Smooth muscle cell (in vitro differentiated cells): ENCODE results near the gene BAIAP2L2. TPM values are rescaled to one million over a fixed set of nuclear protein-coding genes. Genes with fewer than 3 reads are reported as not detected.

ENCODE experiments used
- DNase-seq: peaks from one replicate; lab custom pipeline; 2025; ENCODE audit not compliant: unreplicated experiment; lab: John Stamatoyannopoulos, UW
- H2AFZ ChIP-seq: fragments of 200-600 bp; sonication (generic); 2 replicates; pipeline ENCODE4 v1.6.0; 2016; ENCODE audit warnings: antibody characterized with exemption, low read depth, mild to moderate bottlenecking
- H3F3A ChIP-seq: fragments of 200-600 bp; sonication (generic); 2 replicates; pipeline ENCODE4 v1.6.0; 2017; ENCODE audit warnings: antibody characterized with exemption, low read depth
- H3K27ac ChIP-seq: fragments of 200-600 bp; sonication (generic); 2 replicates; pipeline ENCODE4 v1.5.1; 2016; ENCODE audit warnings: low read depth, mild to moderate bottlenecking
- H3K27me3 ChIP-seq: fragments of 200-600 bp; sonication (generic); 2 replicates; pipeline ENCODE4 v1.6.1; 2016; ENCODE audit warnings: low read depth, mild to moderate bottlenecking
- H3K36me3 ChIP-seq: fragments of 200-600 bp; sonication (generic); 2 replicates; pipeline ENCODE4 v1.5.1; 2016; ENCODE audit warnings: low read depth
- H3K4me1 ChIP-seq: fragments of 200-600 bp; sonication (generic); 2 replicates; pipeline ENCODE4 v1.5.1; 2016; ENCODE audit warnings: low read depth
- H3K4me2 ChIP-seq: fragments of 200-600 bp; sonication (generic); 2 replicates; pipeline ENCODE4 v1.6.0; 2016; ENCODE audit warnings: mild to moderate bottlenecking
- H3K4me3 ChIP-seq: fragments of 200-600 bp; sonication (generic); 2 replicates; pipeline ENCODE4 v1.5.1; 2016; ENCODE audit warnings: mild to moderate bottlenecking
- H3K79me2 ChIP-seq: fragments of 200-600 bp; sonication (generic); 2 replicates; pipeline ENCODE4 v1.6.0; 2016; ENCODE audit warnings: low read depth, mild to moderate bottlenecking
- H3K9ac ChIP-seq: fragments of 200-600 bp; sonication (generic); 2 replicates; pipeline ENCODE4 v1.6.0; 2016; ENCODE audit warnings: low read depth
- H3K9me3 ChIP-seq: fragments of 200-600 bp; sonication (generic); replicated peaks from 2 replicates; pipeline ENCODE4 v1.5.1; 2016; ENCODE audit warnings: low read depth
- H4K20me1 ChIP-seq: fragments of 200-600 bp; sonication (generic); 2 replicates; pipeline ENCODE4 v1.6.0; 2016; ENCODE audit warnings: low read depth
- WGBS: methylation state at CpG from one replicate; pipeline ENCODE4 v1.1.7; 2016; ENCODE audit warnings: low lambda C conversion rate; 5-methylcytosine and 5-hydroxymethylcytosine counted together
- polyA plus RNA-seq: library from polyadenylated mRNA; unstranded; fragments of >200 nt; fragmentation: Nextera tagmentation; extraction: Ambion mirVana; gene quantifications from 2 replicates; pipeline ENCODE4 v1.2.1, GENCODE V29; 2016
- total RNA-seq: library from RNA; depleted of rRNA; stranded (reverse); fragments of >200 nt; gene quantifications from 2 replicates; pipeline ENCODE4 v1.2.3, GENCODE V29; 2014
- TF ChIP-seq, protein P1 (sequence below): fragments of 200-600 bp; sonication (generic); IDR thresholded peaks from 2 replicates; pipeline ENCODE4 v1.5.1; 2017; ENCODE audit warnings: borderline replicate concordance, mild to moderate bottlenecking, antibody characterized with exemption; ENCODE audit not compliant: insufficient read depth, poor library complexity, severe bottlenecking

BAIAP2L2 gene
- total and polyA plus RNA-seq, 2 experiments from 2014 or later, result 0.13 to 1.3 TPM

- 92% methylated on average over 9 of the region's 9 CpGs for WGBS
- H3K4me1 ChIP-seq, result no peaks in the 10 kb centered on the region
- no peak overlapping the region for H3K27ac ChIP-seq
- H2AFZ ChIP-seq, result no peak overlapping the region
- H3K4me2 ChIP-seq, result no peak overlapping the region
- TF ChIP-seq, protein P1, sequence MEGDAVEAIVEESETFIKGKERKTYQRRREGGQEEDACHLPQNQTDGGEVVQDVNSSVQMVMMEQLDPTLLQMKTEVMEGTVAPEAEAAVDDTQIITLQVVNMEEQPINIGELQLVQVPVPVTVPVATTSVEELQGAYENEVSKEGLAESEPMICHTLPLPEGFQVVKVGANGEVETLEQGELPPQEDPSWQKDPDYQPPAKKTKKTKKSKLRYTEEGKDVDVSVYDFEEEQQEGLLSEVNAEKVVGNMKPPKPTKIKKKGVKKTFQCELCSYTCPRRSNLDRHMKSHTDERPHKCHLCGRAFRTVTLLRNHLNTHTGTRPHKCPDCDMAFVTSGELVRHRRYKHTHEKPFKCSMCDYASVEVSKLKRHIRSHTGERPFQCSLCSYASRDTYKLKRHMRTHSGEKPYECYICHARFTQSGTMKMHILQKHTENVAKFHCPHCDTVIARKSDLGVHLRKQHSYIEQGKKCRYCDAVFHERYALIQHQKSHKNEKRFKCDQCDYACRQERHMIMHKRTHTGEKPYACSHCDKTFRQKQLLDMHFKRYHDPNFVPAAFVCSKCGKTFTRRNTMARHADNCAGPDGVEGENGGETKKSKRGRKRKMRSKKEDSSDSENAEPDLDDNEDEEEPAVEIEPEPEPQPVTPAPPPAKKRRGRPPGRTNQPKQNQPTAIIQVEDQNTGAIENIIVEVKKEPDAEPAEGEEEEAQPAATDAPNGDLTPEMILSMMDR, result no peak
- no peak overlapping the region for H3K4me3 ChIP-seq
- H3F3A ChIP-seq, result no peaks in the 10 kb centered on the region
- no peak for DNase-seq
- no peaks in the 10 kb centered on the region for H3K79me2 ChIP-seq
- no peaks in the 10 kb centered on the region for H3K27me3 ChIP-seq
- H3K9ac ChIP-seq, result no peak overlapping the region
- no peaks in the 10 kb centered on the region for H3K9me3 ChIP-seq
- no peaks in the 10 kb centered on the region for H4K20me1 ChIP-seq
- H3K36me3 ChIP-seq, result no peaks in the 10 kb centered on the region
These were observed 19.4 kb upstream of the BAIAP2L2 start for GRCh38 chr22:38129856-38130255.

DNA sequence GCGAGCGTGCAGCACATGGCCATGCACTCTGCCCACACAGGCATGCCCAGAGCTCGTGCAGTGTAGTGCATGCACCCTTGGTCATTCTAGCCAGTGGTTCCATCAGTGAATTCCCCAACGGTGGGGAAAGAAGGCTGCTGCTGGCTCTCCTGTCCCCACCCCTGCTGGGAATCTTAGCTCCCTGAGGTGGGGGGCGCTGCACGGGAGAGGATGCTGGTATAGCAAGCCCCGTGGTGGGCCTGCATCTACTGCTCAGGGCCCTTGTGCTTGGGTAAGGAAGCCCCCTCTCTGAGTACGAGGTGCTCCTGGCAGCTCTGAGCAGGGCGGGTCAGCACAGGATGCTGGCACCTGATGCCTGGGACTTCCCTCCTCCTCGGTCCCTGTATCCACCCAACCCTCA is 18.5 kb upstream of the BAIAP2L2 start:
- H4K20me1 ChIP-seq, result no peaks in the 10 kb centered on the region
- no peaks in the 10 kb centered on the region for H3K79me2 ChIP-seq
- H3K27me3 ChIP-seq, result no peaks in the 10 kb centered on the region
- H3K27ac ChIP-seq, result no peak overlapping the region
- no peak overlapping the region for H3K4me3 ChIP-seq
- H3F3A ChIP-seq, result no peaks in the 10 kb centered on the region
- H3K9me3 ChIP-seq, result no peaks in the 10 kb centered on the region
- WGBS, result 92% methylated on average over 10 of the region's 10 CpGs
- no peak overlapping the region for H2AFZ ChIP-seq
- H3K9ac ChIP-seq, result no peak overlapping the region
- H3K4me2 ChIP-seq, result no peak overlapping the region
- DNase-seq, result no peak
- H3K4me1 ChIP-seq, result no peaks in the 10 kb centered on the region
- H3K36me3 ChIP-seq, result no peaks in the 10 kb centered on the region
- TF ChIP-seq, protein P1, result no peak

- H3K4me2 ChIP-seq, result no peak overlapping the region
- H3K27ac ChIP-seq, result no peak overlapping the region
- H3K4me1 ChIP-seq, result no peaks in the 10 kb centered on the region
- WGBS, result 87% methylated on average over 9 of the region's 9 CpGs
- H4K20me1 ChIP-seq, result no peaks in the 10 kb centered on the region
- no peaks in the 10 kb centered on the region for H3K79me2 ChIP-seq
- no peaks in the 10 kb centered on the region for H3F3A ChIP-seq
- H2AFZ ChIP-seq, result no peak overlapping the region
- no peaks in the 10 kb centered on the region for H3K9me3 ChIP-seq
- no peaks in the 10 kb centered on the region for H3K27me3 ChIP-seq
- no peak overlapping the region for H3K9ac ChIP-seq
- TF ChIP-seq, protein P1, result no peak
- no peak for DNase-seq
- no peaks in the 10 kb centered on the region for H3K36me3 ChIP-seq
- no peak overlapping the region for H3K4me3 ChIP-seq
These were observed 17.4 kb upstream of the BAIAP2L2 start for GRCh38 chr22:38127869-38128268.

GRCh38 chr22:38126928-38127668 is 16.6 kb upstream of the BAIAP2L2 start:
- Histone ChIP-seq H3K4me3 (no peak overlapping the region), H3F3A (no peaks in the 10 kb centered on the region), H3K79me2 (no peaks in the 10 kb centered on the region), H3K27me3 (no peaks in the 10 kb centered on the region), H3K9me3 (no peaks in the 10 kb centered on the region), H4K20me1 (no peaks in the 10 kb centered on the region), H2AFZ (no peak overlapping the region), H3K4me1 (no peaks in the 10 kb centered on the region), H3K36me3 (no peaks in the 10 kb centered on the region), H3K27ac (no peak overlapping the region), H3K4me2 (no peak overlapping the region), H3K9ac (no peak overlapping the region)
- TF ChIP-seq, protein P1, result no peak
- WGBS, result 85% methylated on average over 20 of the region's 23 CpGs
- DNase-seq, result no peak
